Astrocyte of the spinal cord (primary cell): Measurements from ENCODE around the gene PHRF1.

Experiments used
- DNase-seq: peaks from one replicate; pipeline ENCODE4 v3.0.0; 2011; ENCODE audit warnings: low read depth, low spot score
- H3K4me3 ChIP-seq: 2 replicates; pipeline ENCODE4 v1.5.1; 2011; ENCODE audit warnings: low read depth, mild to moderate bottlenecking, low read length, moderate library complexity
- in situ Hi-C: cut with HindIII; loops from 2 replicates; pipeline ENCODE4 v1.10.0; 2017; ENCODE audit warnings: low sequenced_read_pairs
- TF ChIP-seq, protein P1 (sequence below): IDR thresholded peaks from 2 replicates; pipeline ENCODE4 v1.5.1; 2012; ENCODE audit warnings: low read depth, mild to moderate bottlenecking, low read length, inconsistent platforms

Gene PHRF1

GRCh38 chr11:535519-536454, 40.5 kb upstream of the PHRF1 start, which contains the start of gene HRAS:
HRAS (minus strand) TSS chr11:535576.
- TF ChIP-seq, protein P1, sequence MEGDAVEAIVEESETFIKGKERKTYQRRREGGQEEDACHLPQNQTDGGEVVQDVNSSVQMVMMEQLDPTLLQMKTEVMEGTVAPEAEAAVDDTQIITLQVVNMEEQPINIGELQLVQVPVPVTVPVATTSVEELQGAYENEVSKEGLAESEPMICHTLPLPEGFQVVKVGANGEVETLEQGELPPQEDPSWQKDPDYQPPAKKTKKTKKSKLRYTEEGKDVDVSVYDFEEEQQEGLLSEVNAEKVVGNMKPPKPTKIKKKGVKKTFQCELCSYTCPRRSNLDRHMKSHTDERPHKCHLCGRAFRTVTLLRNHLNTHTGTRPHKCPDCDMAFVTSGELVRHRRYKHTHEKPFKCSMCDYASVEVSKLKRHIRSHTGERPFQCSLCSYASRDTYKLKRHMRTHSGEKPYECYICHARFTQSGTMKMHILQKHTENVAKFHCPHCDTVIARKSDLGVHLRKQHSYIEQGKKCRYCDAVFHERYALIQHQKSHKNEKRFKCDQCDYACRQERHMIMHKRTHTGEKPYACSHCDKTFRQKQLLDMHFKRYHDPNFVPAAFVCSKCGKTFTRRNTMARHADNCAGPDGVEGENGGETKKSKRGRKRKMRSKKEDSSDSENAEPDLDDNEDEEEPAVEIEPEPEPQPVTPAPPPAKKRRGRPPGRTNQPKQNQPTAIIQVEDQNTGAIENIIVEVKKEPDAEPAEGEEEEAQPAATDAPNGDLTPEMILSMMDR, result no peak
- peak; percentile 95 for DNase-seq
- peak within 1 kb of the TSS; percentile 71 for H3K4me3 ChIP-seq
- in situ Hi-C loops, result no loop called here

GRCh38 chr11:536841-537621, 39.2 kb upstream of the PHRF1 start, which contains the start of gene LRRC56:
LRRC56 (plus strand) TSS chr11:537527; CDS start chr11:540685, 3,158 bp downstream.
- TF ChIP-seq, protein P1, result no peak
- peak; percentile 85 for DNase-seq
- in situ Hi-C loops, result no loop called here
- peak within 1 kb of the TSS; percentile 27 for H3K4me3 ChIP-seq

- peak overlapping the region; percentile 27 for H3K4me3 ChIP-seq
- no peak for DNase-seq
- TF ChIP-seq, protein P1, result no peak
- in situ Hi-C loops, result no loop called here
These were observed 38.4 kb upstream of the PHRF1 start for GRCh38 chr11:537622-538430.

DNA sequence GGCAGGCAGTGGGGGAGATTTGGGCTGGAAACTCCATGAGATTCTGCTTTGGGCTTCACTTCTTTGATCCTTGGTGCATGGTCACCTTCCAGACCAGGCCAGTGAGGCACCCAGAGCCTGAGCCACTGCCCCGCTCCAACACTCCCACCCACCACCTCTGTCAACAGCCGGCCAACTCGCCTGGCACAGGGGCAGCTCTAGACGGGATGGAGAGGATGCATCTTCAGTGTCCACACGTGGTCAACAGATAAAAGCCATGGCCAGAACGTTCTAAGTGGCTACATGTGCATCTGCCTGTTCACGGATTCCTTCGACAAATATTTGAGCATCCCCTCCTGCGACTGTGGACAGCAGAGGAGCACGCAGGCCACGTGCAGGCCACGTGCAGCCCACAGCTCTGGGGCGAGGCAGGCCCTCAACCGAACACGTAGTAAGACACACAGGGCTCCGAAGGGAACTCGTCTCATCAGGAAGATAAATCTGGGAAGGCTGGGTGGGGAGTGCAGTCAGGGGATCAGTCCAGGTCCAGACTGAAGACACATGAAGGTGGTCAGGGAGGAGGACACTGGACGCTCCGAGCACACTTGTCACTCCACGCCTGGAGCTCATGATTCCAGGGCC, 37.7 kb upstream of the PHRF1 start:
- H3K4me3 ChIP-seq, result no peak overlapping the region
- in situ Hi-C loops, result no loop called here
- DNase-seq, result no peak
- TF ChIP-seq, protein P1, result no peak

DNA sequence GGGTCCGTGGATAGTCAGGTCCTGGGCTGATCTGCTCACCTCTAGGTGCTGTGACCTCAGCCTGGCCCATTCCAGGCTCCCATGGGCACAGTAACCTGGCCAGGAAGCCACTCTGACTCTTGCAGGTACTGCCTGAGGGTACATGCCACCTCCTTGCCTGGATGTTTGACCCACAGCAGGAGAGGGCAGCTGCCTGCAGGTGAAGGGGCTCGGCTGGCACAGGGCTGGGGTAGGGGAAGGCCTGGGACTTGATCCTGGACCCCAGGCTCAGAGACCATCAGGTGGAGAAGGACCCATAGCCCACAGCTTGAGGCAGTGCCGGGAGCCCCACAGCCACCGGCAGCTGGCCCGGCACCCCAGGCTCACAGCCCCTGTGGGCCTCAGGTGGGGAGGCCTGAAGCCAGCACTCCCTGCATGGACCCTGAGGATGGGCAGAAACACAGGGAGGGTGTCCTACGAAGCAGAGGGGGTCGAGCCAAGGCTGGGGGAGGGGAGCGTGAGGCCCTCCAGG, 36.2 kb upstream of the PHRF1 start:
- H3K4me3 ChIP-seq, result no peak overlapping the region
- in situ Hi-C loops, result no loop called here
- DNase-seq, result no peak
- TF ChIP-seq, protein P1, result no peak
